ENCODE data around the gene SNX14. TPM values are rescaled to one million over a fixed set of nuclear protein-coding genes. Genes with fewer than 3 reads are reported as not detected.

Gene SNX14
- total RNA-seq, 1 experiment from 2014 or later: 85.0 TPM

- Histone ChIP-seq H3K36me3 (ENCODE audit: control insufficient read depth, insufficient read depth, low read length) (no peaks in the 10 kb centered on the region; the same call in none of the 2 replicates), H3K9me3 (no peaks in the 10 kb centered on the region), H3K27me3 (replicated peaks; ENCODE audit: control insufficient read depth, insufficient read depth, low read length) (no peaks in the 10 kb centered on the region), H3K4me3 (ENCODE audit: low read depth, low read length) (peak overlapping the region; percentile 100), H3K4me1 (peaks cover 28% of the 10 kb centered on the region)
- Mint-ChIP-seq H3K4me1 (ENCODE audit: low read depth, unreplicated experiment) (peaks cover 40% of the 10 kb centered on the region), H3K36me3 (ENCODE audit: insufficient read depth, unreplicated experiment) (peaks cover 70% of the 10 kb centered on the region), H3K27me3 (ENCODE audit: insufficient read depth, unreplicated experiment) (no peaks in the 10 kb centered on the region), H3K4me3 (ENCODE audit: unreplicated experiment) (peak overlapping the region; percentile 99), H3K27ac (ENCODE audit: unreplicated experiment) (peak overlapping the region; percentile 74), H3K9me3 (ENCODE audit: unreplicated experiment) (no peaks in the 10 kb centered on the region)
- BruUV-seq (replicated peaks): no TSS peak
- peak; percentile 50 to 60 for DNase-seq
- CTCF ChIA-PET: interaction anchor here (0.6 to 0.8 kb wide), 2 partner anchors 36 to 49 kb away, joined by 3 to 4 read pairs; partner anchors contain the start of gene SNX14
- POLR2A ChIA-PET: interaction anchor here (0.5 to 4.4 kb wide), 9 partner anchors 11 to 240 kb away, joined by 3 to 153 read pairs (median 4); partner anchors contain the start of gene SNX14
- intact Hi-C loops (cut with micrococcal nuclease; ENCODE audit: unreplicated experiment): loop anchor here (2.0 kb wide), 1 partner anchor 29 kb away; no protein-coding TSS in a partner anchor
- no peak for TF ChIP-seq CTCF (IDR thresholded peaks at IDR 0.05; ENCODE audit: insufficient read depth in 1 of 2, low read depth in 1 of 2, low read length in 1 of 2, severe bottlenecking in 1 of 2, unreplicated experiment in 1 of 2)
These were observed 48.5 kb upstream of the SNX14 start for GRCh38 chr6:85641897-85642773.

GRCh38 chr6:85641522-85641896, 47.9 kb upstream of the SNX14 start:
- Histone ChIP-seq H3K36me3 (ENCODE audit: control insufficient read depth, insufficient read depth, low read length) (no peaks in the 10 kb centered on the region; the same call in none of the 2 replicates), H3K27me3 (replicated peaks; ENCODE audit: control insufficient read depth, insufficient read depth, low read length) (no peaks in the 10 kb centered on the region), H3K4me3 (ENCODE audit: low read depth, low read length) (peak overlapping the region; percentile 100), H3K4me1 (peaks cover 28% of the 10 kb centered on the region), H3K9me3 (no peaks in the 10 kb centered on the region)
- ChIA-PET CTCF (no interaction called here), POLR2A (interaction anchor here (2.1 kb wide), 1 partner anchor 36 kb away, joined by 20 read pairs; no protein-coding TSS in a partner anchor)
- H3K36me3 Mint-ChIP-seq (ENCODE audit: insufficient read depth, unreplicated experiment): peaks cover 76% of the 10 kb centered on the region
- H3K9me3 Mint-ChIP-seq (ENCODE audit: unreplicated experiment): no peaks in the 10 kb centered on the region
- no TSS peak for BruUV-seq (replicated peaks)
- H3K27me3 Mint-ChIP-seq (ENCODE audit: insufficient read depth, unreplicated experiment): no peaks in the 10 kb centered on the region
- intact Hi-C loops (cut with micrococcal nuclease; ENCODE audit: unreplicated experiment): no loop called here
- TF ChIP-seq CTCF (IDR thresholded peaks at IDR 0.05; ENCODE audit: insufficient read depth in 1 of 2, low read depth in 1 of 2, low read length in 1 of 2, severe bottlenecking in 1 of 2, unreplicated experiment in 1 of 2): no peak
- H3K27ac Mint-ChIP-seq (ENCODE audit: unreplicated experiment): peak overlapping the region; percentile 74
- DNase-seq: no peak
- peak overlapping the region; percentile 99 for H3K4me3 Mint-ChIP-seq (ENCODE audit: unreplicated experiment)
- peaks cover 40% of the 10 kb centered on the region for H3K4me1 Mint-ChIP-seq (ENCODE audit: low read depth, unreplicated experiment)

- ChIA-PET POLR2A (interaction anchor here (1.0 to 2.1 kb wide), 2 partner anchors 20 to 37 kb away, joined by 3 to 20 read pairs; no protein-coding TSS in a partner anchor), CTCF (no interaction called here)
- no peaks in the 10 kb centered on the region for H3K27me3 ChIP-seq (replicated peaks; ENCODE audit: control insufficient read depth, insufficient read depth, low read length)
- Mint-ChIP-seq H3K9me3 (ENCODE audit: unreplicated experiment) (no peaks in the 10 kb centered on the region), H3K27ac (ENCODE audit: unreplicated experiment) (peak overlapping the region; percentile 74), H3K27me3 (ENCODE audit: insufficient read depth, unreplicated experiment) (no peaks in the 10 kb centered on the region), H3K4me3 (ENCODE audit: unreplicated experiment) (peak overlapping the region; percentile 99), H3K4me1 (ENCODE audit: low read depth, unreplicated experiment) (peaks cover 40% of the 10 kb centered on the region), H3K36me3 (ENCODE audit: insufficient read depth, unreplicated experiment) (peaks cover 83% of the 10 kb centered on the region)
- no peaks in the 10 kb centered on the region for H3K9me3 ChIP-seq
- H3K36me3 ChIP-seq (ENCODE audit: control insufficient read depth, insufficient read depth, low read length): no peaks in the 10 kb centered on the region; the same call in none of the 2 replicates
- peaks cover 28% of the 10 kb centered on the region for H3K4me1 ChIP-seq
- TF ChIP-seq CTCF (IDR thresholded peaks at IDR 0.05; ENCODE audit: insufficient read depth in 1 of 2, low read depth in 1 of 2, low read length in 1 of 2, severe bottlenecking in 1 of 2, unreplicated experiment in 1 of 2): no peak
- BruUV-seq (replicated peaks): no TSS peak
- no peak for DNase-seq
- peak overlapping the region; percentile 100 for H3K4me3 ChIP-seq (ENCODE audit: low read depth, low read length)
- intact Hi-C loops (cut with micrococcal nuclease; ENCODE audit: unreplicated experiment): no loop called here
These were observed 47.2 kb upstream of the SNX14 start for GRCh38 chr6:85640821-85641220.
